Activated T-cell treated with anti-CD3 and anti-CD28 coated beads, Interleukin-2, amount 50 U/mL, for 48 hours (primary cell): ENCODE measurements around the gene TCEA2.

Experiments used
- DNase-seq, 2 experiments: peaks; one replicate each; pipeline ENCODE4 v3.0.0-alpha.2; 2020

TCEA2 gene

GRCh38 chr20:64062596-64063388, at the start of gene TCEA2:
Gene TCEA2 (plus strand): TSS chr20:64063198. CDS start chr20:64063313, 115 bp downstream.
- DNase-seq, result peak; percentile 95 to 97

- DNase-seq, result no peak
Measured at GRCh38 chr20:64015635-64016034, 47.4 kb upstream of the TCEA2 start.

GRCh38 chr20:64021124-64021975, 41.6 kb upstream of the TCEA2 start:
- no peak for DNase-seq

GRCh38 chr20:64022671-64023360, 40.2 kb upstream of the TCEA2 start:
- no peak for DNase-seq

- DNase-seq, result no peak
Measured at GRCh38 chr20:64023361-64024140, 39.4 kb upstream of the TCEA2 start.

GRCh38 chr20:64024141-64024990, 38.6 kb upstream of the TCEA2 start:
- DNase-seq, result no peak

GRCh38 chr20:64025101-64025825, 37.7 kb upstream of the TCEA2 start:
- DNase-seq, result no peak

GRCh38 chr20:64025826-64026412, 37.1 kb upstream of the TCEA2 start:
- no peak for DNase-seq

- DNase-seq, result no peak
Measured at GRCh38 chr20:64027981-64028685, 34.9 kb upstream of the TCEA2 start.

- DNase-seq, result no peak
Measured at GRCh38 chr20:64029293-64030117, 33.5 kb upstream of the TCEA2 start.

- DNase-seq, result no peak
Measured at GRCh38 chr20:64030371-64031134, 32.4 kb upstream of the TCEA2 start.

- DNase-seq, result no peak
Measured at GRCh38 chr20:64031822-64032314, 31.1 kb upstream of the TCEA2 start.

- DNase-seq, result no peak
Measured at GRCh38 chr20:64032706-64033624, 30.0 kb upstream of the TCEA2 start.

GRCh38 chr20:64033981-64034493, 29.0 kb upstream of the TCEA2 start:
- no peak for DNase-seq

- peak; percentile 72 to 73 for DNase-seq
Measured at GRCh38 chr20:64035066-64035932, 27.7 kb upstream of the TCEA2 start.
